Measurements from ENCODE around the gene ATG3.

DNA sequence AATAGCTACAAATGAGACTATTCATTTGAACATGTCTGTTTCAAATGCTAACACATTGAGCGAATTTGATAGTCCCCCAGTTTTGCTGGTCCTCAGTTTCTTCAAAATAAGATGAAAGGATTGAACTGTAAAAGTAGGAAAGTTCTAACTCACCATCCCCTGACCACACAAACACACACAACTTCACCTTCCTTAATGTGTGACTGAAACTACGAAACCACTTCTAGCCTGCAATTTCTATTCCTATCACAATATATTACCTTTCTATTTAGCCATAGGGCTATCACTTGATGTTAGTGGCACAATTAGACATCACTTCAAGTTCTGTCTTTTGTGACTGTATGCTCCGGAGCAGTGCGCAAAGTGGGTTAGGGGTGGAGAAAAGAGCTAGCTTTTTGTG is 77.4 kb downstream of the ATG3 start:
- no peak for TF ChIP-seq POLR2A (IDR thresholded peaks at IDR 0.05)
- TF ChIP-seq, protein P1, sequence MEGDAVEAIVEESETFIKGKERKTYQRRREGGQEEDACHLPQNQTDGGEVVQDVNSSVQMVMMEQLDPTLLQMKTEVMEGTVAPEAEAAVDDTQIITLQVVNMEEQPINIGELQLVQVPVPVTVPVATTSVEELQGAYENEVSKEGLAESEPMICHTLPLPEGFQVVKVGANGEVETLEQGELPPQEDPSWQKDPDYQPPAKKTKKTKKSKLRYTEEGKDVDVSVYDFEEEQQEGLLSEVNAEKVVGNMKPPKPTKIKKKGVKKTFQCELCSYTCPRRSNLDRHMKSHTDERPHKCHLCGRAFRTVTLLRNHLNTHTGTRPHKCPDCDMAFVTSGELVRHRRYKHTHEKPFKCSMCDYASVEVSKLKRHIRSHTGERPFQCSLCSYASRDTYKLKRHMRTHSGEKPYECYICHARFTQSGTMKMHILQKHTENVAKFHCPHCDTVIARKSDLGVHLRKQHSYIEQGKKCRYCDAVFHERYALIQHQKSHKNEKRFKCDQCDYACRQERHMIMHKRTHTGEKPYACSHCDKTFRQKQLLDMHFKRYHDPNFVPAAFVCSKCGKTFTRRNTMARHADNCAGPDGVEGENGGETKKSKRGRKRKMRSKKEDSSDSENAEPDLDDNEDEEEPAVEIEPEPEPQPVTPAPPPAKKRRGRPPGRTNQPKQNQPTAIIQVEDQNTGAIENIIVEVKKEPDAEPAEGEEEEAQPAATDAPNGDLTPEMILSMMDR (IDR thresholded peaks at IDR 0.05) = no peak
- TF ChIP-seq EP300 (IDR thresholded peaks at IDR 0.05) = no peak
